ENCODE measurements around the gene MMP24.
"Not testable (repeated sequence)": the region's sequence is repeated elsewhere in the genome, so short reads cannot be mapped to it uniquely, and the experiment has no call there.

MMP24 gene

DNA sequence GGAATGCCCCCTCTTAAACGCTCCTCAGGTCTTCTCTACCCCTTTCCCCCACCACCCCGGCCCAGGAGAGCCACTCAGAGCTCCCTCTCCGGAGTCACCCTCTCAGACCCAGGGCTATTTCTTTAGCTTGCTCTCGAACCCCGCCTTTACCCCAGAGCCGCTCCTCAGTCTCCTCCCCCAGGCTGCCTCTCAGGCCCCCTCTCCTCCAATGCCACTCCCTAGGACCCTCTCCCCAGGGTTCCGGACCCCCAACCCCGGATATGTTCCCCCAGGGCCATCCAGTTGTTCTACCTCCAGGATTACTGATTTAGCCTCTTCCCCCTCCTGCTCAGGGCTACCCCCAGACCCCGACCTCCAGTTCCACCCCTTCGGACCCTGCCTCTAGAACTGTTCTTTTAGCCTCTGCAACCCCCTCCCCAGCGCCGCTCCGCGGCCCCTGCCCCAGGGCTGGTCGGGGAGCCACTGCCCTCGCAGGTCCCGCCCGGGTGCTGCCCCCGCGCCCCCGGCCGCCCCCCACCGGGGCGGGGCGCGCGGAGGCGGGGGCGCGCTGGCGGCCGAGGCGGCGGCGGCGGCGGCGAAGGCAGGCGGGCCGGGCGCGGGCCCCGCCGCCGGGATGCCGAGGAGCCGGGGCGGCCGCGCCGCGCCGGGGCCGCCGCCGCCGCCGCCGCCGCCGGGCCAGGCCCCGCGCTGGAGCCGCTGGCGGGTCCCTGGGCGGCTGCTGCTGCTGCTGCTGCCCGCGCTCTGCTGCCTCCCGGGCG lies at the start of gene MMP24:
TSS of gene MMP24 (plus strand) at position 565 of the 758 bp plus-strand sequence. CDS start at position 614, 49 bp downstream.
- peak within 1 kb of the TSS; percentile 21 for H3K4me3 ChIP-seq (ENCODE audit: low read depth, low read length)
- DNase-seq (ENCODE audit: low read depth) = no peak
- in situ Hi-C loops (cut with HindIII; ENCODE audit: low sequenced_read_pairs) = no loop called here
- TF ChIP-seq CTCF (IDR thresholded peaks at IDR 0.05; ENCODE audit: low read depth, low read length, missing control alignments) = no peak

DNA sequence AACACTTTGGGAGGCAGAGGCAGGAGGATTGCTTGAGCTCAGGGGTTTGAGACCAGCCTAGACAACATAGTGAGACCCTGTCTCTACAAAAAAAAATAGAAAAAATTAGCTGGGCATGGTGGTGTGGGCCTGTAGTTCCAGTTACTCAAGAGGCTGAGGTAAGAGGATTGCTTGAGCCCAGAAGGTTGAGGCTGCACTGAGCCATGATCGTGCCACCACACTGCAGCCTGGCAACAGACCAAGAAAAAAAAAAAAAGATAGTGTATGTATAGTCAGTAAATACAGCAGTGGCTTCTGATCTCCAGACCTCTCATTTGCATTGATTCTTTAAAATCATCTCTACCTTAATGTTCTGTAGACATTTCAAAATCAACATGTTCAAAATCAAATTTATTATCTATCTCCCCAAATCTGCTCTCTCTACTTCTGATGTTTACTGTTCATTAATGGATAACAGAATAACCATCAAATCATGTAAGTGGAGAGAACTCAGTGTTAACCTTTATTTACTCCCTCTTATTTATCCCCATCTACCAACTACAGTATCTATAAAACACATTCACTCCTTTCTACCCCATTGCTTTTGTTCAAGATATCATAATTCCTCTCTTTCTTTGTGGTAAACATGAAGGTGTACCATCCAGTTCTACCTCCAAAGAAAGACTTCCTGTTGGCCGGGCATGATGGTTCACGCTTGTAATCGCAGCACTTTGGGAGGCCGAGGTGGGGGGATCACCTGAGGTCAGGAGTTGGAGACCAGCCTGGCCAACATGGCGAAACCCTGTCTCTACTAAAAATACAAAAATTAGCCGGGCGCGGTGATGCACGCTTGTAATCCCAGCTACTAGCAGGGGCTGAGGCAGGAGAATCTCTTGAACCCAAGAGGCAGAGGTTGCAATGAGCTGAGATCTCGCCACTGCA lies 46.9 kb upstream of the MMP24 start:
- no peak for DNase-seq (ENCODE audit: low read depth)
- H3K4me3 ChIP-seq (ENCODE audit: low read depth, low read length) = no peak overlapping the region
- in situ Hi-C loops (cut with HindIII; ENCODE audit: low sequenced_read_pairs) = no loop called here
- no peak for TF ChIP-seq CTCF (IDR thresholded peaks at IDR 0.05; ENCODE audit: low read depth, low read length, missing control alignments)

DNA sequence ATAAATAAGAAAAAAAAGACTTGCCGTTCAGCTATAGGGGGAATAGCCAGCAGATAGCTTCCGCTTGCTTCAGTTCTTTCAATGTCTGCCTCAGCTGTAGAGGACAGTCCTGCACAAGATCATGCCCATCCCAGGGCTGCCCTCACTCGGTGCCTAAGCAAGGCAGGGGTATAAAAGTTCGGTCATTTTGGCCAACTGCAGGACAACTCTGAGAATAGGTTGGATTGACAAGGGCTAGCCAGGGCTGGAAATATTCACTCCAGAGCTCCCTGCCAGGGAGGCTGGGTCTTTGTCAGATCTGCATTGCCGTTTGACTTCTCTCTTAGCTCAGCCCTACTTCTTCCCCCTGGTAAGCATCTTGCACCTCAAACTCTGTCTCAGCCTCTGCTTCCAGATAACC lies 46.2 kb upstream of the MMP24 start:
- H3K4me3 ChIP-seq (ENCODE audit: low read depth, low read length) = no peak overlapping the region
- in situ Hi-C loops (cut with HindIII; ENCODE audit: low sequenced_read_pairs) = no loop called here
- TF ChIP-seq CTCF (IDR thresholded peaks at IDR 0.05; ENCODE audit: low read depth, low read length, missing control alignments) = no peak
- no peak for DNase-seq (ENCODE audit: low read depth)

GRCh38 chr20:35181731-35182130 lies 44.8 kb upstream of the MMP24 start:
- TF ChIP-seq CTCF (IDR thresholded peaks at IDR 0.05; ENCODE audit: low read depth, low read length, missing control alignments) = no peak
- H3K4me3 ChIP-seq (ENCODE audit: low read depth, low read length) = no peak overlapping the region
- in situ Hi-C loops (cut with HindIII; ENCODE audit: low sequenced_read_pairs) = no loop called here
- DNase-seq (ENCODE audit: low read depth) = peak; percentile 50

DNA sequence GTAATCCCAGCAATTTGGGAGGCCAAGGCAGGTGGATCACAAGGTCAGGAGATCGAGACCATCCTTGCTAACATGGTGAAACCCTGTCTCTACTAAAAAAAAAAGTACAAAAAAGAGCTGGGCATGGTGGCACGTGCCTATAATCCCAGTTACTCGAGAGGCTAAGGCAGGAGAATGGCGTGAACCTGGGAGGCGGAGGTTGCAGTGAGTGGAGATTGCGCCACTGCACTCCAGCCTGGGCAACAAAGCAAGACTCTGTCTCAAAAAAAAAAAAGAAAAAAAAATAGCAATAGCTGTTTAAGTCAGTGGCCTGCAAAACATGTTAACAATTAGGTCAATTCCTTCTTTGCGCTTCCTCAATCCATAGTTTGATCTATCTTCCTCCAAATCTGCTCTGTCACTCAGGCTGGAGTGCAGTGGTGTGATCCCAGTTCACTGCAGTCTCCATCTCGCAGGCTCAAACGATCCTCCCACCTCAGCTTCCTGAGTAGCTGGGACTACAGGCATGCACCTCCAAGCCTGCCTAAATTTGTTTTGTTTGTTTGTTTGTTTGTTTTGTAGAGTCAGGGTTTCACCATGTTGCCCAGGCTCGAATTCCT lies 39.7 kb upstream of the MMP24 start:
- in situ Hi-C loops (cut with HindIII; ENCODE audit: low sequenced_read_pairs); DNase-seq (ENCODE audit: low read depth); H3K4me3 ChIP-seq (ENCODE audit: low read depth, low read length): not testable (repeated sequence)

GRCh38 chr20:35187584-35188190 lies 38.8 kb upstream of the MMP24 start:
- no peak for TF ChIP-seq CTCF (IDR thresholded peaks at IDR 0.05; ENCODE audit: low read depth, low read length, missing control alignments)
- in situ Hi-C loops (cut with HindIII; ENCODE audit: low sequenced_read_pairs) = no loop called here

GRCh38 chr20:35189223-35189622 lies 37.3 kb upstream of the MMP24 start:
- H3K4me3 ChIP-seq (ENCODE audit: low read depth, low read length); DNase-seq (ENCODE audit: low read depth); in situ Hi-C loops (cut with HindIII; ENCODE audit: low sequenced_read_pairs): not testable (repeated sequence)

More at GRCh38 chr20:35187584-35188190, 38.8 kb upstream of the MMP24 start:
- no peak for DNase-seq (ENCODE audit: low read depth)
- H3K4me3 ChIP-seq (ENCODE audit: low read depth, low read length) = no peak overlapping the region

Data from astrocyte of the cerebellum (primary cell).